SK-N-SH (cell line): ENCODE results near the gene FAM169A. TPM values are rescaled to one million over a fixed set of nuclear protein-coding genes. Genes with fewer than 3 reads are reported as not detected.

ENCODE experiments used
- CTCF ChIA-PET: fragments of 300-600, 350-600 bp; formaldehyde crosslinking; extraction: SDS; loops from one replicate; lab custom pipeline; 2021; lab: Yijun Ruan, JAX
- POLR2A ChIA-PET: fragments of 350-600 bp; sonication (Branson Sonifier 250); formaldehyde crosslinking; extraction: SDS; loops from one replicate; lab custom pipeline; 2020; ENCODE audit warnings: antibody characterized with exemption, inconsistent platforms; lab: Yijun Ruan, JAX
- DNase-seq: peaks from one replicate; pipeline ENCODE4 v3.0.0; 2012
- H2AFZ ChIP-seq: fragments of 200-600 bp; sonication (generic); 2 replicates; pipeline ENCODE4 v1.8.1; 2016; ENCODE audit warnings: antibody characterized with exemption, mild to moderate bottlenecking, low read depth
- H3F3A ChIP-seq: fragments of 200-600 bp; sonication (generic); replicated peaks from 2 replicates; pipeline ENCODE3; 2016; ENCODE audit warnings: antibody characterized with exemption, mild to moderate bottlenecking; ENCODE audit not compliant: insufficient read depth
- H3K27ac ChIP-seq, 2 experiments: fragments of 200-500 bp in 1 of 2; fragments of 200-600 bp in 1 of 2; sonication (Bioruptor generic) in 1 of 2; sonication (generic), shearing (Covaris generic) in 1 of 2; 2 replicates each; pipeline versions ENCODE4 v1.5.1 to v1.6.1; 2014 to 2016; ENCODE audit warnings: low read depth in 2 of 2, inconsistent platforms in 1 of 2, low read length in 1 of 2, mild to moderate bottlenecking in 1 of 2, mixed read lengths in 1 of 2
- H3K27me3 ChIP-seq: fragments of 200-600 bp; sonication (generic), shearing (Covaris generic); 2 replicates; pipeline ENCODE4 v1.6.1; 2016; ENCODE audit warnings: mixed run types; ENCODE audit not compliant: insufficient read depth
- H3K36me3 ChIP-seq, 2 experiments: fragments of 200-500 bp in 1 of 2; fragments of 200-600 bp in 1 of 2; sonication (Bioruptor generic) in 1 of 2; sonication (generic) in 1 of 2; replicated peaks in 1 of 2; 2 replicates each; pipeline versions ENCODE3 to v1.5.1; 2014 to 2016; ENCODE audit warnings: low read length in 1 of 2, mild to moderate bottlenecking in 1 of 2; ENCODE audit not compliant: insufficient read depth in 2 of 2, control insufficient read depth in 1 of 2
- H3K4me1 ChIP-seq, 2 experiments: fragments of 200-500 bp in 1 of 2; fragments of 200-600 bp in 1 of 2; sonication (Bioruptor generic) in 1 of 2; sonication (generic), shearing (Covaris generic) in 1 of 2; 2 replicates each; pipeline versions ENCODE4 v1.5.1 to v1.6.1; 2014 to 2016; ENCODE audit warnings: low read depth in 1 of 2, low read length in 1 of 2, mixed run types in 1 of 2; ENCODE audit not compliant: insufficient read depth in 2 of 2, control insufficient read depth in 1 of 2
- H3K4me2 ChIP-seq: fragments of 200-600 bp; sonication (generic), shearing (Covaris generic); 2 replicates; pipeline ENCODE4 v1.6.1; 2017; ENCODE audit warnings: mixed run types
- H3K4me3 ChIP-seq, 2 experiments: fragments of 200-500 bp in 1 of 2; fragments of 200-600 bp in 1 of 2; sonication (Bioruptor generic) in 1 of 2; sonication (generic), shearing (Covaris generic) in 1 of 2; 2 replicates each; pipeline versions ENCODE4 v1.5.1 to v1.8.1; 2014 to 2016; ENCODE audit warnings: low read depth in 2 of 2, inconsistent platforms in 1 of 2, low read length in 1 of 2, mild to moderate bottlenecking in 1 of 2, mixed read lengths in 1 of 2, moderate library complexity in 1 of 2
- H3K79me2 ChIP-seq: fragments of 200-600 bp; sonication (generic); 2 replicates; pipeline ENCODE4 v1.8.1; 2017; ENCODE audit warnings: mild to moderate bottlenecking; ENCODE audit not compliant: insufficient read depth
- H3K9ac ChIP-seq: fragments of 200-600 bp; sonication (generic); 2 replicates; pipeline ENCODE4 v1.6.1; 2017; ENCODE audit warnings: mixed run types
- H3K9me2 ChIP-seq: fragments of 200-600 bp; sonication (generic); 2 replicates; pipeline ENCODE4 v1.6.1; 2017; ENCODE audit warnings: mixed run types
- H3K9me3 ChIP-seq: fragments of 200-600 bp; sonication (generic); 2 replicates; pipeline ENCODE4 v1.6.1; 2017; ENCODE audit warnings: mixed run types, mild to moderate bottlenecking, moderate library complexity
- H4K20me1 ChIP-seq: fragments of 200-600 bp; sonication (generic); 2 replicates; pipeline ENCODE4 v1.6.1; 2017; ENCODE audit warnings: mild to moderate bottlenecking, mixed run types; ENCODE audit not compliant: insufficient read depth
- CHD2 ChIP-seq: fragments of 150-350 bp; IDR thresholded peaks from 2 replicates; pipeline ENCODE4 v1.6.1; 2018; ENCODE audit warnings: low read length; ENCODE audit not compliant: partially characterized antibody
- EP300 ChIP-seq, 2 experiments: IDR thresholded peaks; 2 replicates each; pipeline versions ENCODE4 v1.4.0 to v1.6.1; 2012; ENCODE audit warnings: borderline replicate concordance in 1 of 2, low read depth in 1 of 2, low read length in 1 of 2
- EZH2phosphoT487 ChIP-seq: fragments of 200-600 bp; sonication (generic); IDR thresholded peaks from 2 replicates; pipeline ENCODE4 v1.6.1; 2017; ENCODE audit warnings: low read depth, mixed run types, mild to moderate bottlenecking, antibody characterized with exemption, moderate library complexity, borderline replicate concordance
- FOSL2 ChIP-seq: IDR thresholded peaks from 2 replicates; pipeline ENCODE4 v1.4.0; 2012; ENCODE audit warnings: low read depth, mild to moderate bottlenecking, moderate library complexity, borderline replicate concordance
- FOXJ3 ChIP-seq: sonication (generic); formaldehyde crosslinking; IDR thresholded peaks from 2 replicates; pipeline ENCODE4 v1.5.1; 2020; ENCODE audit warnings: mild to moderate bottlenecking, missing genetic modification reagents
- FOXM1 ChIP-seq: IDR thresholded peaks from 2 replicates; pipeline ENCODE4 v1.4.0; 2012; ENCODE audit warnings: low read depth, mild to moderate bottlenecking
- GABPA ChIP-seq: IDR thresholded peaks from 2 replicates; pipeline ENCODE4 v1.4.0; 2012; ENCODE audit warnings: low read depth, mild to moderate bottlenecking
- JUND ChIP-seq: IDR thresholded peaks from 2 replicates; pipeline ENCODE4 v1.4.0; 2012
- MEF2A ChIP-seq: IDR thresholded peaks from 2 replicates; pipeline ENCODE4 v1.4.0; 2012; ENCODE audit warnings: low read depth, borderline replicate concordance
- MXI1 ChIP-seq: IDR thresholded peaks from 2 replicates; pipeline ENCODE4 v1.6.1; 2012; ENCODE audit warnings: mild to moderate bottlenecking, low read depth, low read length, improper control_type of control experiment
- NRF1 ChIP-seq: IDR thresholded peaks from 2 replicates; pipeline ENCODE4 v1.6.1; 2012; ENCODE audit warnings: low read depth, mild to moderate bottlenecking, low read length
- RAD21 ChIP-seq: IDR thresholded peaks from 2 replicates; pipeline ENCODE4 v1.6.1; 2012; ENCODE audit warnings: mild to moderate bottlenecking, low read length
- RCOR1 ChIP-seq: fragments of 150-350 bp; IDR thresholded peaks from 2 replicates; pipeline ENCODE4 v1.6.1; 2017; ENCODE audit warnings: antibody characterized with exemption, low read length
- RXRA ChIP-seq: IDR thresholded peaks from 2 replicates; pipeline ENCODE4 v1.4.0; 2012; ENCODE audit warnings: low read depth, mild to moderate bottlenecking, borderline replicate concordance
- SIN3A ChIP-seq: IDR thresholded peaks from 2 replicates; pipeline ENCODE4 v1.6.1; 2012; ENCODE audit warnings: low read depth, mild to moderate bottlenecking, low read length, moderate library complexity, borderline replicate concordance
- SMC3 ChIP-seq: IDR thresholded peaks from 2 replicates; pipeline ENCODE4 v1.6.1; 2012; ENCODE audit warnings: low read depth, low read length, improper control_type of control experiment
- TAF1 ChIP-seq: IDR thresholded peaks from 2 replicates; pipeline ENCODE4 v1.6.1; 2012; ENCODE audit warnings: low read depth, mild to moderate bottlenecking, low read length, moderate library complexity, borderline replicate concordance
- TCF12 ChIP-seq: IDR thresholded peaks from 2 replicates; pipeline ENCODE4 v1.4.0; 2012
- YY1 ChIP-seq: IDR thresholded peaks from 2 replicates; pipeline ENCODE4 v1.4.0; 2012; ENCODE audit warnings: low read depth, mild to moderate bottlenecking
- WGBS: methylation state at CpG from one replicate; pipeline ENCODE4 v1.1.6; 2017; ENCODE audit warnings: low lambda C conversion rate; 5-methylcytosine and 5-hydroxymethylcytosine counted together
- polyA plus RNA-seq, 3 experiments: library from polyadenylated mRNA; depleted of rRNA; stranded (reverse); fragments of >200 nt; gene quantifications; 2 replicates each; pipeline ENCODE4 v1.2.3, GENCODE V29; 2012
- TF ChIP-seq, protein P1 (sequence below): IDR thresholded peaks from 2 replicates; pipeline ENCODE4; 2012
- TF ChIP-seq, protein P2 (sequence below): fragments of 150-350 bp; IDR thresholded peaks from 2 replicates; pipeline ENCODE4 v1.6.1; 2017; ENCODE audit warnings: antibody characterized with exemption, low read length, low read depth, borderline replicate concordance
- TF ChIP-seq, protein P3 (sequence below): fragments of 150-350 bp; IDR thresholded peaks from 2 replicates; pipeline ENCODE4 v1.6.1; 2016; ENCODE audit warnings: mild to moderate bottlenecking, low read depth, low read length

The FAM169A gene
- polyA plus RNA-seq, 1 of the 3 experiments (the other 2 are of a cell fraction), result 2.6 TPM

DNA sequence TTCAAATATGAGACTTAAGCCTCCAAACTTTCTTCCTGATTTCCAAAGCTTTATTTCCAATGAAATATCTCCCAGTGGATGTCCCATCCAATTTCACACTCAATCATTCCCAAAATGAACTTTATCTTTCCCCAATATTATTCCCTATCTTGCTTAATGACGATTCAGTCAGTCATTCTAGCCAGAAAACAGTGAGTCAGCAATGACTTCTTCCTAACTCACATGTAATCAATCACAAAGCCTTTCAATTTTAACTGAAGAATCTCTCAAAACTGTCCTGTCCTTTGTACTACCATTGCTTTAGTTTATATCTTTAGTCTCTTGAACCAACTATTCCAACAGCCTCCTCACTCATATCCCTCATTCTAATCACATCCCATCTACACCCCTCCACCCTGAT, 64.2 kb downstream of the FAM169A start:
- CTCF ChIA-PET, result no interaction called here
- no peak for DNase-seq
- Histone ChIP-seq H3F3A (peaks cover 3% of the 10 kb centered on the region), H4K20me1 (no peaks in the 10 kb centered on the region), H3K9me2 (no peaks in the 10 kb centered on the region), H2AFZ (no peak overlapping the region), H3K27ac (no peak overlapping the region), H3K9me3 (no peaks in the 10 kb centered on the region), H3K4me3 (no peak overlapping the region), H3K4me2 (no peak overlapping the region), H3K79me2 (no peaks in the 10 kb centered on the region), H3K27me3 (no peaks in the 10 kb centered on the region), H3K36me3 (peaks cover 2 to 20% of the 10 kb centered on the region in 2 experiments), H3K4me1 (no peaks in the 10 kb centered on the region), H3K9ac (no peak overlapping the region)
- 7% methylated on average over 1 of the region's 1 CpG for WGBS
- POLR2A ChIA-PET, result no interaction called here
- peak; percentile 17; the same call in 1 of the 2 replicates for TF ChIP-seq FOSL2
- no peak for TF ChIP-seq TCF12
- no peak for TF ChIP-seq RXRA
- TF ChIP-seq SIN3A, result no peak
- TF ChIP-seq RAD21, result no peak
- TF ChIP-seq TAF1, result no peak
- TF ChIP-seq YY1, result no peak
- no peak for TF ChIP-seq SMC3
- TF ChIP-seq, protein P1, sequence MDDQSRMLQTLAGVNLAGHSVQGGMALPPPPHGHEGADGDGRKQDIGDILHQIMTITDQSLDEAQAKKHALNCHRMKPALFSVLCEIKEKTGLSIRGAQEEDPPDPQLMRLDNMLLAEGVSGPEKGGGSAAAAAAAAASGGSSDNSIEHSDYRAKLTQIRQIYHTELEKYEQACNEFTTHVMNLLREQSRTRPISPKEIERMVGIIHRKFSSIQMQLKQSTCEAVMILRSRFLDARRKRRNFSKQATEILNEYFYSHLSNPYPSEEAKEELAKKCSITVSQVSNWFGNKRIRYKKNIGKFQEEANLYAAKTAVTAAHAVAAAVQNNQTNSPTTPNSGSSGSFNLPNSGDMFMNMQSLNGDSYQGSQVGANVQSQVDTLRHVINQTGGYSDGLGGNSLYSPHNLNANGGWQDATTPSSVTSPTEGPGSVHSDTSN, result peak; percentile 53; the same call in 1 of the 2 replicates
- TF ChIP-seq CHD2, result no peak
- TF ChIP-seq, protein P2, sequence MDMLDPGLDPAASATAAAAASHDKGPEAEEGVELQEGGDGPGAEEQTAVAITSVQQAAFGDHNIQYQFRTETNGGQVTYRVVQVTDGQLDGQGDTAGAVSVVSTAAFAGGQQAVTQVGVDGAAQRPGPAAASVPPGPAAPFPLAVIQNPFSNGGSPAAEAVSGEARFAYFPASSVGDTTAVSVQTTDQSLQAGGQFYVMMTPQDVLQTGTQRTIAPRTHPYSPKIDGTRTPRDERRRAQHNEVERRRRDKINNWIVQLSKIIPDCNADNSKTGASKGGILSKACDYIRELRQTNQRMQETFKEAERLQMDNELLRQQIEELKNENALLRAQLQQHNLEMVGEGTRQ, result no peak
- TF ChIP-seq EZH2phosphoT487, result no peak
- no peak for TF ChIP-seq FOXJ3 (CRISPR knock-in tag)
- no peak for TF ChIP-seq MXI1
- no peak for TF ChIP-seq FOXM1
- TF ChIP-seq MEF2A, result no peak
- TF ChIP-seq RCOR1, result no peak
- TF ChIP-seq EP300 (IDR thresholded peaks at IDR 0.05; ENCODE audit: borderline replicate concordance in 1 of 2, low read depth in 1 of 2, low read length in 1 of 2), result no peak
- TF ChIP-seq NRF1, result no peak
- TF ChIP-seq JUND, result peak; percentile 20; the same call in 1 of the 2 replicates
- no peak for TF ChIP-seq GABPA
- TF ChIP-seq, protein P3, sequence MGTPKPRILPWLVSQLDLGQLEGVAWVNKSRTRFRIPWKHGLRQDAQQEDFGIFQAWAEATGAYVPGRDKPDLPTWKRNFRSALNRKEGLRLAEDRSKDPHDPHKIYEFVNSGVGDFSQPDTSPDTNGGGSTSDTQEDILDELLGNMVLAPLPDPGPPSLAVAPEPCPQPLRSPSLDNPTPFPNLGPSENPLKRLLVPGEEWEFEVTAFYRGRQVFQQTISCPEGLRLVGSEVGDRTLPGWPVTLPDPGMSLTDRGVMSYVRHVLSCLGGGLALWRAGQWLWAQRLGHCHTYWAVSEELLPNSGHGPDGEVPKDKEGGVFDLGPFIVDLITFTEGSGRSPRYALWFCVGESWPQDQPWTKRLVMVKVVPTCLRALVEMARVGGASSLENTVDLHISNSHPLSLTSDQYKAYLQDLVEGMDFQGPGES, result no peak
